Measurements from ENCODE around the gene SUMO4. TPM values are rescaled to one million over a fixed set of nuclear protein-coding genes. Genes with fewer than 3 reads are reported as not detected.

Gene SUMO4
- total RNA-seq, 6 experiments from 2014 or later = 0.28 to 0.63 (median 0.32) TPM

DNA sequence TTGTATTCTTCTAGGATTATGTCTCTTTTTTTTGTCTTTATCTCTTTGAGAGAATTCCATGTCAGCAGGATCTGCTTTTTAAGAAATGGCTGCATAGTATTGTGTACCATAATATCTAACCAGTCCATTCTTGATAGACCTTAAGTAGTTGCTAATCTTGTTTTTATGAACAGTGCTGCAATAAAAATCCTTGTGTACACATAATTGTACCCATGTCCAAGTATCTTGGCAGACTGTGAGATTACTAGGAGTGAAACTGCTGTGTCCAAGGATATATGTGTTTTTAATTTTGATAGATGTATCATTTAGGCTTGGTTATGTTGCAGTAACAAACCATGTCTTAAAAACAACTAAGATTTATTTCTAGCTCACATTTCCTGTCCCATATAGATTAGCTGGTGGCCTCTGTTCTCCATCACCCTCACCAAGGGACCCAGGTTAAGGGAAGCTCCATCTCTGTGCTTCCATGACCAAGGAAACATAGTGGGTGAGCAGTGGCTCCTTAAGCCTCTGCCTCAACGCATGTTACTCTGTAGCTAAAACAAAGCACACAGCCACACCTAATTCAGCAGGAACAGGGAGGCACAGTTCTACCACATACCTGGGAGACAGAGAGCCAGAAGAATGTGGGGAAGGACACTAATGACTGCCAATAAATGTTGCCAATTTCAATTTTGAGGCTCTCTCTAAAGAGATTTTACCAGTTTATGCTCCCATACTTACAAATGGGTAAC, 12.1 kb upstream of the SUMO4 start:
- TF ChIP-seq, protein P1, sequence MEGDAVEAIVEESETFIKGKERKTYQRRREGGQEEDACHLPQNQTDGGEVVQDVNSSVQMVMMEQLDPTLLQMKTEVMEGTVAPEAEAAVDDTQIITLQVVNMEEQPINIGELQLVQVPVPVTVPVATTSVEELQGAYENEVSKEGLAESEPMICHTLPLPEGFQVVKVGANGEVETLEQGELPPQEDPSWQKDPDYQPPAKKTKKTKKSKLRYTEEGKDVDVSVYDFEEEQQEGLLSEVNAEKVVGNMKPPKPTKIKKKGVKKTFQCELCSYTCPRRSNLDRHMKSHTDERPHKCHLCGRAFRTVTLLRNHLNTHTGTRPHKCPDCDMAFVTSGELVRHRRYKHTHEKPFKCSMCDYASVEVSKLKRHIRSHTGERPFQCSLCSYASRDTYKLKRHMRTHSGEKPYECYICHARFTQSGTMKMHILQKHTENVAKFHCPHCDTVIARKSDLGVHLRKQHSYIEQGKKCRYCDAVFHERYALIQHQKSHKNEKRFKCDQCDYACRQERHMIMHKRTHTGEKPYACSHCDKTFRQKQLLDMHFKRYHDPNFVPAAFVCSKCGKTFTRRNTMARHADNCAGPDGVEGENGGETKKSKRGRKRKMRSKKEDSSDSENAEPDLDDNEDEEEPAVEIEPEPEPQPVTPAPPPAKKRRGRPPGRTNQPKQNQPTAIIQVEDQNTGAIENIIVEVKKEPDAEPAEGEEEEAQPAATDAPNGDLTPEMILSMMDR (IDR thresholded peaks at IDR 0.05) = no peak
- Mint-ChIP-seq H3K4me3 (no peak overlapping the region), H3K27me3 (ENCODE audit: insufficient read depth) (no peaks in the 10 kb centered on the region), H3K27ac (no peak overlapping the region), H3K4me1 (ENCODE audit: low read depth) (peaks cover 43% of the 10 kb centered on the region), H3K9me3 (peaks cover 15% of the 10 kb centered on the region), H3K36me3 (ENCODE audit: low read depth) (peaks cover 69% of the 10 kb centered on the region)
- no peak for DNase-seq

DNA sequence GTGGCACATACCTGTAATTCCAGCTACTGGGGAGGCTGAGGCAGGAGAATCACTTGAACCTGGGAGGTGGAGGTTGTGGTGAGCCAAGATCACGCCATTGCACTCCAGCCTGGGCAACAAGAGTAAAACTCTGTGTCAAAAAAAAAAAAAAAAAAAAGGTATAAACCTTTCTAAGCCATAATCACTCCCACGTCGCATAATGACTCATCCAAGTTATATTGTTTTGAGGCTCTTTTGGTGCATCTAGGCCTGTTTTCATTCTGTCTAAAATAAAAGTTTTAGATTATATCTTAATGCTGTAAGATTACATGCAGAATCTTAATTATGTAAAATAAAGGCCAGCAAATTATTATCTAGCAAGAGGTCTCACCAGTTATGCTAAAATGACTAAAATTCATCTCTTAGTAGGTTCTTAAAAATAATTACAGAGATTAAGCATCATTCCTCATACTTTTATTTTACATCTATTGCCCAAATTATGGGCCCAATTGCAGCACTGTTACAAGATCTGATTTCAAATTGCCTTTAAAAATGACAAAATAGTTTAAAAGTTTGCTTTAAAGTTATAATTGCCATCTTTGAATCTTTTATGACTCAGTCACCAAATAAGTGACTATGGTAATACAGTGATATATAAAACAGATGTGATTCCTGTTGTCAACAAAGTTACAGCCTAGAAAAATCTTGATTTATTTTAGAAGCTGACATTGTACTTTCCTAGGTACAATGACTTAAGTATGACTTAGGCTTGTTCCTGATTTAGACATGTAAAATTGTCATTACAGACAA, 10.4 kb upstream of the SUMO4 start:
- Mint-ChIP-seq H3K4me3 (no peak overlapping the region), H3K27ac (no peak overlapping the region; the same call in 1 of the 2 replicates), H3K27me3 (ENCODE audit: insufficient read depth) (no peaks in the 10 kb centered on the region), H3K4me1 (ENCODE audit: low read depth) (peaks cover 60% of the 10 kb centered on the region), H3K9me3 (peaks cover 15% of the 10 kb centered on the region), H3K36me3 (ENCODE audit: low read depth) (peaks cover 60% of the 10 kb centered on the region)
- TF ChIP-seq, protein P1 (IDR thresholded peaks at IDR 0.05) = no peak
- DNase-seq = no peak

DNA sequence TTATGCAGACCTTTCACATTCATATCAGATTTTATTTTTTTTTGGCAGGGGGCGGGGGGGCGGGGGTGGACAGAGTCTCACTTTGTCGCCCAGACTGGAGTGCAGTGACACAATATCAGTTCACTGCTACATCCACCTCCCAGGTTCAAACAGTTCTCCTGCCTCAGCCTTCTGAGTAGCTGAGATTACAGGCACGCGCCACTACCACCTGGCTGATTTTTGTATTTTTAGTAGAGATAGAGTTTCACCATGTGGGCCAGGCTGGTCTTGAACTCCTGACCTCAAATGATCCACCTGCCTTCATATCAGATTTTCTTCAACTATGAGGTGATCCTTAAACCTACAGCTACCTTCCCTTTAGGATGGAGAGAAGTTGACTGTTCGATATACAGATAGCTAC, 8.0 kb upstream of the SUMO4 start:
- TF ChIP-seq, protein P1 (IDR thresholded peaks at IDR 0.05) = no peak
- Mint-ChIP-seq H3K4me1 (ENCODE audit: low read depth) (peaks cover 62% of the 10 kb centered on the region), H3K27me3 (ENCODE audit: insufficient read depth) (no peaks in the 10 kb centered on the region; the same call in 1 of the 2 replicates), H3K9me3 (peaks cover 1% of the 10 kb centered on the region; the same call in 1 of the 2 replicates), H3K27ac (no peak overlapping the region), H3K4me3 (no peak overlapping the region), H3K36me3 (ENCODE audit: low read depth) (peaks cover 64% of the 10 kb centered on the region)
- no peak for DNase-seq

DNA sequence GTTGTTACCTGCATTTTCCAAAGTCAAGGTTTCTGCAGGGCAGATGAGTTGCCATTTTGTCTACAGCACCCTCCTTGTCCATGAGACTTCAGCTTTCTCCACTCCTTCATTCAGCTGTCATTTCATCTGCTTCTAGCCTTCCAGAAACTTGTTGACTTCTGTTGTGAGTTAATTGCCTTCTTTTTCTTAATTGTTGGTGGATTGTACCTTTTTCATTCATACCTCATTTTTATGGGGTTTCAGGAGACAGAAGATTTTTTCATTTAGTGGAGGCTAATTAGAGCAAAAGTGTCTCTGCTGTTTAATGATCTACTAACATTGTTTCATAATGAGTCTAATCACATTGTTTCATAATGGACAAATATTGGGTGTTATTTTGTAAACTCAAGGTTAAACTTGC, 7.5 kb upstream of the SUMO4 start:
- H3K27ac Mint-ChIP-seq = no peak overlapping the region
- H3K9me3 Mint-ChIP-seq = no peaks in the 10 kb centered on the region
- peaks cover 61% of the 10 kb centered on the region for H3K4me1 Mint-ChIP-seq (ENCODE audit: low read depth)
- H3K4me3 Mint-ChIP-seq = peak overlapping the region; percentile 42; the same call in 1 of the 2 replicates
- TF ChIP-seq, protein P1 (IDR thresholded peaks at IDR 0.05) = no peak
- DNase-seq = no peak
- no peaks in the 10 kb centered on the region; the same call in 1 of the 2 replicates for H3K27me3 Mint-ChIP-seq (ENCODE audit: insufficient read depth)
- peaks cover 62% of the 10 kb centered on the region for H3K36me3 Mint-ChIP-seq (ENCODE audit: low read depth)

DNA sequence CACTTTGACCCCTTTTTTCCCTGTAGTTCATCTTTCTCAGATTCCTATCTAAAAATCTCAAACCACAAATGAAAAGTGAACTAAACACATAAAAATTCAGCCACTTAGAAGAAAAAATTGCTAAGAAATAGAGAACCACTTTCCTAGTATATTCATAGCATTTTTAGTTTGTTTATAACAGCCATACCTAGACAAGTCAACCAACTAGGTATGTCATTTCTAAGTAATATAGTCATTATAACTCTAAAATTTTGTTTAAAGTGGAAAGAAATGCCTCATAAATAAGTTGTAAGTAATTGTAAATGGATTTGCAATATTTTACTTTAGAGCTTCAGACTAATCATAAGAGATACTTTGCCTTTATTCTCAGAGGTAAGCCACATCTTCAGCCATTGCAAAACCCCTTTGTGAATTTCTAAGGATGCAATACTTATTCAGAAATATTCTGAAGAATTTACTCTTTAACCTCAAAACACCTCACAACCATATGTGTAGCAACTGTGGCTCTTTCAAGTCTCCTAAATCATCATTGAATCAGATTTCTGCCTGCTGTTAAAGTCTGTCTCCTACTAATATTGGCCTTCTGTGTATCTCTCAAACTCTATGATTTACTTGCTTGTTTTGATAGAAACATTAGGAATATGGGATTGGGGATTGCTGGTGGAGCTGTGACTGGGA, 6.9 kb upstream of the SUMO4 start:
- TF ChIP-seq, protein P1 (IDR thresholded peaks at IDR 0.05) = no peak
- H3K4me3 Mint-ChIP-seq = no peak overlapping the region
- H3K27me3 Mint-ChIP-seq (ENCODE audit: insufficient read depth) = no peaks in the 10 kb centered on the region; the same call in 1 of the 2 replicates
- H3K4me1 Mint-ChIP-seq (ENCODE audit: low read depth) = peaks cover 61% of the 10 kb centered on the region
- DNase-seq = no peak
- no peaks in the 10 kb centered on the region for H3K9me3 Mint-ChIP-seq
- H3K36me3 Mint-ChIP-seq (ENCODE audit: low read depth) = peaks cover 60% of the 10 kb centered on the region
- no peak overlapping the region for H3K27ac Mint-ChIP-seq

Measured in HFFc6 (cell line).